Hypothalamus (tissue), 51 donors: ENCODE results near the gene LRRC8D.

Experiments used
- DNase-seq, 51 donors: peaks; one replicate each; lab custom pipeline; 2025; lab: John Stamatoyannopoulos, UW

LRRC8D gene

DNA sequence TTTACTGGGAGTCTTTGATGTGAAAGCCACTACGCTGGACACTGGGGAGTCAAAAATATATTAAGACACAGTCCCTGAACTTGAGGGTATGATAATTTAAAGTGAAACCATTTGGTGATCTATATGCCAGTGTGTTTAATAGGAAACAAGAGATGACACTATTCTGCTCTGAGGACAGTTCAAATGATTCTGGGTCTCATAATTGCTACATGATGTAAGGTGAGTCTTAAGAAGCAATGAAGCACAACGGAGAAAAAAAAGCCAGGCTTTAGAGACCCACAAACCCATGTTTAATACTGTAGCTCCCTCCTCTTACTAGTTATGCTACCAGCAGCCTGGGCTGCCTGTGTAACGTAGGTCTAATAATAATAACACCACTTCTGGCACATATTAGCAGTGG is 14.2 kb upstream of the LRRC8D start:
- DNase-seq: no peak

DNA sequence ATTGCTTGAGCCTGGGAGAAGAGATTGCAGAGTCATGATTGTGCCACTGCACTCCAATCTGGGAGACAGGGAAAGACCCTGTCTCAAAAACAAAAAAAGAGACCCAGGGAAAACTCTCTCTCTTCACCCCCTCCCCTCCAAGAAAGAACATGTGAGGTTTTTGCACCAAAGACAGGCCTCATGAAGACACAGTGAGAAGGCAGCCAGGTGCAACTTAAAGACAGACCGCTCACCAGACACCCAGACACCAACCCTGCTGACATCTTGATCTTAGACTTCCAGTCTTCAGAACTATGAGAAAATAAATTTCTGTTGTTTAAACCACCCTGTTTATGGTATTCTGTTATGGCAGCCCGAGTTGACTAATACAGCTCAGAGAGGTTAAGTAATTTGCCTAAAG is 13.3 kb upstream of the LRRC8D start:
- no peak for DNase-seq

DNA sequence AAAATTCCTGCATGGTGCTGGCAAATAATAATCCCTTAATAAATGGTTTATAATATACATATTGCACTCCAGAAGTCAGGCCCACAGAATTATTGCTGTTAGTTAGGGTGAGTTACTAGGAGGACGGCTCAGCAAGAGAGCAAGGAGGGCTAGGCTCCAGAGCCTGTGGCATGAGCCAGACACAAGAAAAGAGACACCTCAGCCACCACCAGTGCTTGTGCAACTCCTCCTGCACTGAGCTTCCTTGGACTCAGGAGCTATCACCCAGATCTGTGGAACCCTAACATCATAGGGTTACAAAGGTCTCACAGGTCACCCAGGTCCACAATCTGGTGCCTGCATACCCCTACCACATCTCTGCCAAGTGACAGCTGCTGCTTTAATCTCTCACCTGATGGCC is 12.8 kb upstream of the LRRC8D start:
- no peak for DNase-seq

DNA sequence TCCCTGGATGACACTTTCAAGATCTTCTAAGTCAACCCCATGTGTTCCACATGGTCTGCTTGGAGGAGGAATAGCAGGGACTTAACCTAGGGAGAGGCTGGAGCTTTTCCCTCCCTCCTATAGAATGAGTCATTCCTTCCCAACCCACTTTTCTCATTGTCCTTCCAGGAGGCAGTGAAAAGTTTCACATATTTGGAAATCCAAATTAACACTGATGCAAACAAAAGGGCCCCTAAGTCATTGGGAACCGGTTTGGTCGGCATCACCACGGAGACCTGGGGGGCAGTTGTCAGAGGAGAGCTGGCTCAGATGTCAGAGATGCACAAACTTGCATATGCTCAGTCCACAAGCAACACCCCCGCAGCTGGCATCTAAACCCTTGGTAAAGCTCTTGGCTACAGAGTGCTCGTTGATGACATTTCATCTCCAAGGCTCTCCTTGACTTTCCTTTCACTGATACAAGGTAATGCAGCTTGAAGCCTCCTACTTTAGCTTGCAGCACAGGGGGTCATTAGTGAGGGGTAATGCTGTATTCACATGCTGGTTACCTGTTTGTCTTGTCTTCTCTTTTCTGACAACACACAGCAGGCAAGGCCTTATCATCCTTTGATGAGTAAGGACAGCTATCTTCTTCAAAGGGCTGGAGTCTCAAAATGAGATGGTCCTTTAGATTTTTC is 12.3 kb upstream of the LRRC8D start:
- no peak for DNase-seq

DNA sequence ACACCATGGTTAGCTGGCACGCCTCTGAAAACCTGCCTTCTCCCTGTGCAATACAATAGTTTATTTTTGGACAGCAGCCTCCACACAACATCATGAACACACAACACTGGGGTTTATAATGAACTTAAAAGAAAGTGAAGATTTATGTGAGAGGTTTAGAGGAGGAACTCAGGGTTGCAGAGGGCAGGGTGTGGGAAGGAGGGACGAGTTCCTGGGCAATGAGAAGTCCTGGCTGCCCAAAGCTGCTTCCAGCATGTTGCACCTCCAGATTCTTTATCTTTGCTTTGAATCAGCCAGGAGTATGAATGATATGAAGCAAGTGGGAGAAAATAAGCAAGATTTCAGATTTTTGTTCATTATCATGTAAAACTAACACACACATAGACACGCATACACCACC is 11.3 kb upstream of the LRRC8D start:
- no peak for DNase-seq

DNA sequence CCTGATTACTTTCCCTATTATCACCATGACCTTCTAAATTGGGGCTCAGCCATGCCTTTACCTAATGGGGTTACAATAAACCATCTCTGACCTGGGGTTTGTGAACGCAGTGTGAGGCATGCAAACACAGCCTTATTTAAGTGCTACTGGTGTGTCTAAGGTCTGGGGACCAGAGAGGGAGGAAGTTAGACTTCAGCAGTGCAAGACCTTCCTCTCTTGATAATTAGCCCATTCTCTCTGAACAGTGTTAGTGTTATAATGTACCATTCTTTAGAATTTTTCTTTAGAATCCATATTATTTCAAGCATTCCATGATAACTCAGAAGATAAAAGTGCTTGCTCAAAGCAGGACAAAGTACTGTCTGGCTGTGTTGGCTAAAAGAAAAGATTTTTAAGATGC is 10.5 kb upstream of the LRRC8D start:
- DNase-seq: no peak

DNA sequence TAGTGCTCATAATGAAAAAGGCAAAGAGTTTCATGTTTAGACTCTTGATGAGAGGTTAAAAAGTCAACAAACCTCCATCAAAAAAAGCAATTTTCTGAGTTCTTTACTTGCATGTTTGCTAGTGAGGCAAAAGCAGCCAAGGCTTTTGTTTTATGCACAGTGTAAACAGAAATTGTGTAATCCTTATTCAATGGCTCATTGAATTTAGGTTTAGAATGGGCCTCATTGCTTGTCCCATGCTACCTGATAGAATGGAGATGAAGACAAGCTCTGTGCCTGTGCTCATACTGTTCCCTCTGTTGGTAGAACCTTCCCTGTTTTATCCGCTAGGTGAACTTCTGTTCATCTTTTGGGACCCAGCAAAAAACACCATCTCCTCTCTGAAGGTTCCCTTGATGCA is 10.0 kb upstream of the LRRC8D start:
- DNase-seq: no peak

DNA sequence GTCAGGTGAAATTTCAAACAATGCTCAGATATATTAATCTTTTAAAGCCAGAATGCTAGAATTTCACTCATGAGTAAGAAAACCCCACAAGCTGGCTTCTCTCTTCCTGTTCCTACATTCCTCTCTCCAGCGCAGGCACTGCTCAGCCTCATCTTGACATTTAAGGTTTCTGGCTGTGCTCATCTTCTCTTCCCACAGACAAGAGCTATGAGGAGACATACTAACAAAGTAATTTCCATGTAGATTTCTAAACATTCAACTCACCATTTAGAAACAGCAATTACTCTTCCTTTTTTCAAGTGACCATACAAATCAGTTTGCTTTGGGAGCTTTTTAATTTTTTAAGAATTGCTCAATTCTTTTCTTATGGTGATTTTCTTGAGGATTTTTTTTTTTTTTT is 7.8 kb upstream of the LRRC8D start:
- no peak for DNase-seq

DNA sequence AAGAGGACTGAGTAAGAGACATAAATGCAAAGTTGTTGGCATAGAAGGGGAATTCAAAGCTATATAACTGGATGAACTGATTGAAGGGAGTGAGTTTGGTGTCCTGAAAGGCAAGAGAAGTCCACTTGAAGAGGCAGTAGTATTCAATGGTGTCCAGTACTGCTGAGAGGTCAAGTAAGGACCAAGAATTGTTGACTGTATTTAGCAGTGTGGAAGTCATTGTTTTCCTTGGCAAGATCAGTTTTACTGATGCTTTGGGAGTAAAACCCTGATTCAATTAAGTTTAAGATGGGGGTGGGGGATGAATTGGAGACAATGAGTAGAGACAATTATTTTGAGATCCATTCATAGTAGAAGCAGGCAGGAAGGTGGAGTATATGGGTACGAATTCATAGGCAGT is 5.8 kb upstream of the LRRC8D start:
- no peak for DNase-seq

DNA sequence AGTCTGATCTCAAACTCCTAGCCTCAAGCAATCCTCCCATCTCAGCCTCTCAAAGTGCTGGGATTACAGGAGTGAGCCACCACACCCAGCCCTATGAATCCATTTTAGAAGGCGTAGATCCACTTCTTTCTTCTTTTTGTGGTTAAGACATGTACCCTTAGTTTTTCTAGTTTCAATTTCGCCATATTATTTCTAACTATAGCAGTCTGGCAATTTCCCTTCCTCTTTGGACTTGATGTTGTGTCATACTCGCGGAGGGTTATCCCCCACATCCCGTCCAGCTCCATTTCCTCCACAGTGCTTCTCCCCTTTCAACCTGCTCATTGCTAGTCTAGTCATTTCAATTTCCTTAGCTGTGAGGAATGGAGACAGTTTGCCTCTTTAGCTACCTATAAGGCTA is 5.2 kb upstream of the LRRC8D start:
- DNase-seq: peak in 1 of 51 donors; percentile 11

DNA sequence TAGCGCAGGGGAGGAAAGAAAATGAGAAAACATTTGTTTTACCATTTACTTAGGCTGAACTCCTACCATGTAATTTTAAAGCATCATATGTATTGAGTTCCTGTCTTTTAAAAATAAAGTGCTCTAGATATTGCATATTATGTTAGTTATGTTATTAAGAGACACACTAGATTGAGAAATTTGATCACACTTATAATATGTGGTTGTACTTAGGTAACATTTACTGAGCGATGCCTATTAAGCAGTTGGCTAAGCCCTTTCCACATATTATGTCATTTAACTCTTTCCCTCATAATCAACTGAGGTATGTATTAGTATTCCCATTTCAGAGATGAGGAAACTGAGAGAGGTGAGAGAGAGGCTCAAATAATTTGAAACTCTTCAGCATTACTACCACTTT is 4.5 kb upstream of the LRRC8D start:
- DNase-seq: no peak

DNA sequence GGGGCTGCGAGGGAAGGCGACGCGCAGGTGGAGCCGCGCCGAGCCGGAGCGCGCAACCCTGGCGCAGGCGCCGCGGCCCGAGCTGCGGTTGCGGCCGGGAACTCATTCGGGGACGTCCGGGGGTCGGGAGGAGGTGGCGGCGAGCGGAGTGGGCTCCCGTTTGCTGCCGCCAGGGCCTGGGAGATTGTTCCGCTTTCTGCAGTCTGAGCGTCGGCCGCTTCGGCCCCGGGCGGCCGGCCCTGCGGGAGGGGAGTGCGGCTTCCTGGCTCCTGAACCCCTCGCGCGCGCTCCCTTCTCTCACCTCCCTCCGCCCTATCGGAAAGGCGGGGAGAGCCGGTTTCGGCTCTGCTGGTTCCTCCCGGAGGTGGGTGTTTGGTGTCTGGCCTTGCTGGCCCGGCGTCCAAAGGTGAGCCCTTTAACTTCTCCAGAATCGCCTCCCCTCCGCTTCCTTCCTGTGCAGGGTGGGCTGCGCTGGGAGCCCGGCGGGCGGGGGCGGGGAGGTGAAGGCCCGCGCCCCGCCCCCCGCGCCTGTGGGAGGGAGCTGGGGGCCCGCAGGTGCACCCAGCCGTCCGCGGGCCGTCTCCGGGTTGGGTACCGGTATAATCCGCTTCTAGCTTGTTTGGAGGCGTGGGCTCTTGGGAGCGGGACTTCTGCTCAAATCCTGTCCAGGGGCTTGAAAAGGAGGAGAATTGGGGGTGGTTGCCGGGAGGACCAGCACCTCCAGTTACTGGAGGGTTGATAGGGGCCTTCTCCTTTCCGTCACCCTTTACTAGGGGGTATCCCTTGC is 683 bp downstream of the LRRC8D start:
- DNase-seq: peak in 21 of 51 donors; percentile 16 to 73 (median 39)

DNA sequence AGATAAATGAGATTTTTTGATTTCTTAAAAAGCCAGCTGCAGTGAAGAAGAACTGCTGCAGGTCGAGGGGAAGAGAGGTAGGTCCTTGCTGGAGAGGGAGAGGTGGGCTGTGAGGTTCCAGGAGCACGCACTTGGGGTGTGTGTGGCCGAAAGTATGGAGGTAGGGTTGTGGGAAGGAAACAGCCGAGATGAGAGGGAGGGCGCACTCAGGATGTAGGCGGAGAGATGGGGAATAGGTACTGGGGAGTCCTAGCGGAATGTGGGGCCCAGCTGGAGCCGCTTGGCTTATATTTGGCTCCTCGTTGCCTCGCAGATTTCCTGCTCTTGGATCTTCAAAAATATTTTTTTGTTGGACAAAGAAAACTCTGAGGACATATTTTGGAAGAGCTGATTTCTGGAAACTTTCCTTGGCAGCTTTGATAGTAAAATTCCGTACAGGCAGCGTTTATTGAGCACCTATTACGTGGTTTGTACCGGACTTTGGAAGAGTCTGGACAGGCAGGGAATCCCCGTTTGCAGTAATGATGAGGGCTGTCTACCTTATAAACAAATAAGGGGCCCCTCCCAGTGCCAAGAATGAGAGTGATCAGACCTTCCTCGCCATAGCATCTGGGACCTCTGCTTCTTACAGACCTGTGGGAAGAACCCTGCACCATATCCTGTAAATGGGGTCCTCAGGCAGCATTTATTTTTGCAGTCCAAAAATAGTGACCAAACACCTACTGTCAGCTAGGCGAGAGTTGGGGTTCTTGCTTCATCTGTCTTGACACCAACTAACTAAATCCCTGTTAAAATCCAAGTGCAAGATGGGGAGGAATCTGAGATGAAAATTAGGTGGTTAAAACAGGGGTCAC is 1.5 kb downstream of the LRRC8D start:
- no peak for DNase-seq

DNA sequence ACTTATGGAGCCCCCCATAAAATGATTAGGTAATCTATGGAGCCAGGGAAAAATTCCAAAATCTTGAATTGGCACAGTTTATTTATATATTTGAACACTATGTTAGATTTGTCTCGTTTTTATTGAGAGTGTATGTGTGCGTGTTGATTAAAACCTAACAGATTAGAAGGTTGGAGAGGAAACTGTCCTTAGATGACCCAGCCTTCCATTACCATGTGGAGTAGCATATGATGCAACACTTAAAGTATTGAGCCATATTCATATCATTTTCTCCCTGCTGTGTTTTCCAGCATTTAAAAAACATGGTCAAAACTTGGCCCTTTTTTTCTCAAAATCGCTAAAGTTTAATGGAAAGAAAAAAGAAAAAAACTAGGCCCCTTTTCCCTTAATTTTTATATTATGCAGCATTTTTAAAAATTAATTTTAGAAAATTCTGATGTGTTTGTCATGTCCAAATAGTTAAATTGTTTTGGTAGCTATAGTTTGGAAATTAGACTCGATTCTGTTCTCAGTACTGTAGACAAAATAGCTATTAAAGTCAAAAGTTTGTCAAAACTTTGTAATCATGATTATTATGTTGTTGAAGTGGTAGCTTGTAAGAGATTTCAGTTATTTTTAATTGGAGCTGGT is 2.3 kb downstream of the LRRC8D start:
- no peak for DNase-seq

DNA sequence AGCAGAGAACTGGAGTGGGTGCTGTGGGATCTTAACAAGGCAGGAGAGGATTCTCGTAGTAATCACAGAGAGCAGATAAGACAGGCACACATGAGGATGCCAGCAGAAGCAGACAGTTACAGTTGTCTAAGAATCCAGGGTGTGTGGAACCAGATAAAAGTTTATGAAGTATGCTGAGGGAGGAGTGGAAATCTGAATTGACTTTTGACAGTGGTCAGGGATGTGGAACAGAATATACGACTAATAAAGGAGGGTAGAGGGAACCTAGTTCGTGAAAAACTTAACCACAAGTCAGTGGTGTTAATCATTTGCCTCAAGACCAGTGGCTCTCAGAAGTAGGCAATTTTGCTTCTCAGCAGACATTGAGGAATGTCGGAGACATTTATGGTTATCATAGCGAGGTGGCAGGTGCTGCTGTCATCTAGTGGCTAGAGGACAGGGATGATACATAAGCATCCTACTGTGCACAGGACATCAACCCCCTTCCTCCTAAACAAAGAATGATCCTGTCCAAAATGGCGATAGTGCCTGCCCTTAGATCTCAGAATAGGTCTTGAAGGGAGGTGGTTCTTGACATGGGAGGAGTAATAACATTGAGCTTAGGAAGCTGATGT is 3.0 kb downstream of the LRRC8D start:
- no peak for DNase-seq

DNA sequence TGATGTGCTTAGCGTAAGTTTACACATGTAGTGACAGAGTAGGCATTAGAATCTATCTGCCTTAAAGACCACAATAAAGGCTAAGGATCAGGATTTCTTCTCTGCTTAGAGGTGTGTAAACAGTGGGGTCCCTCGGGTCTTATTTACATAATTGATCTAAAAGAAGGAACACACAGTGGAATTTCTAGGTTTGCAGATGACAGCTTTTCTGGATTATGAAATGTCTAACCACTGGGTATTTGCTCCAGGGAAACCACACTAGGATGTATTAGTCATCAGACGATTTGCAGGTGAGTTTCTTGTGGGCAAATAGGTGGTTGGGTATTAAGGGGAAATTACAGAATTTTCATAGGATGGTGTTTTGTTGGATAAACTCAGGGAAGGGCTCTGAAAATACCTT is 5.8 kb downstream of the LRRC8D start:
- no peak for DNase-seq

DNA sequence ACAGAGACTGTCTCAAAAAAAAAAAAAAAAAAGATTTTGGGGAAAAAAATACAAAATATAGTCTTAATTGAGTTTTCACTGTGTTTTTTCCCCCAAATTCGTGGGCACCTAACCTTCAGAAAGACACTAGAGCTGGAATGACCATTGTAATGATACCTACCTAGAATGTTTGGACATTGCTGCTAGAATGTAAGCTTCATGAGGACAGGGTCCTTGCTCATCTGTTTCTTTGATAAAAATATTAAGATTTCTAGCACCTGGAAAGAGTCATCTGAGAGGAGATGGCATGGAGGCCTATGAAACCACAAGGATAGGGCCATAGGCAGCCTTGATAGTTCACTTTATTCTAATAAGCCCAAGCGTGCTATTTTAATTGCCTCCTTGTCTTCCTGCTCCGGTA is 6.5 kb downstream of the LRRC8D start:
- DNase-seq: no peak

DNA sequence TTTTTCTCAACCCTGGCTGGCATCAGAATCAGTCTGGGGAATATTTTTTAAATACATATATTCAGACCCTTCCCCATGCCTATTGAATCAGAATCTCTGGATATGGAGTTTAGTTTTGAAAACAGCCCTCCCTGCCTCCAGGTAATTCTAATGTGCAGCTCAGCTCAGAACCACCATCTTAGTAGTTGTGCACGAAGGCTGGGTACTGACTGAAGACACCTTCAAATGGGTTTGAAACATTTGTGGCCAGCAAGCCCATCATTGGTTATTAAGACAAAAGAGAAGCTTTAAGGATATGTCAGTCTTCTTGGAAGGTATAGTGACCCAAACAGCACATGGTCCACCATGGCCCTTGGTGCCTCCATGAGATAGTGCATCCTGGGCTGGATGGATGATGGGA is 7.1 kb downstream of the LRRC8D start:
- DNase-seq: no peak

DNA sequence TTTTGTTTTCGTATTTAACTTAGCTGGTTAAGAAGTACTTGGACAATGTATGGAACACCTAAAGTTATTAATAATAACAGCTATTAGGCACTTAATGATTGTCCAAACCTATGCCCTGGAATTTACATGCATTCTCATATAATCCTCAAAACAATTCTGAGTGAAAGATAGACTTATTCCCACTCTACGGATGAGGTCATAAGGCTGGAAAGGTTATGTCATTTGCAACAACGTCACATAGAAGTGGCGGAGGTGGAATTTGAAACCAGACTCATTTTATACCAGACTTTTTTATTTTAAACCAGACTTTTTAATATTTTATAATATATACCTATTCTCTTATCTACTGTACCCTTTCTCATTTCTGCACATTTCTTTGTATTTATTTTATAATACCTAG is 8.4 kb downstream of the LRRC8D start:
- DNase-seq: no peak

DNA sequence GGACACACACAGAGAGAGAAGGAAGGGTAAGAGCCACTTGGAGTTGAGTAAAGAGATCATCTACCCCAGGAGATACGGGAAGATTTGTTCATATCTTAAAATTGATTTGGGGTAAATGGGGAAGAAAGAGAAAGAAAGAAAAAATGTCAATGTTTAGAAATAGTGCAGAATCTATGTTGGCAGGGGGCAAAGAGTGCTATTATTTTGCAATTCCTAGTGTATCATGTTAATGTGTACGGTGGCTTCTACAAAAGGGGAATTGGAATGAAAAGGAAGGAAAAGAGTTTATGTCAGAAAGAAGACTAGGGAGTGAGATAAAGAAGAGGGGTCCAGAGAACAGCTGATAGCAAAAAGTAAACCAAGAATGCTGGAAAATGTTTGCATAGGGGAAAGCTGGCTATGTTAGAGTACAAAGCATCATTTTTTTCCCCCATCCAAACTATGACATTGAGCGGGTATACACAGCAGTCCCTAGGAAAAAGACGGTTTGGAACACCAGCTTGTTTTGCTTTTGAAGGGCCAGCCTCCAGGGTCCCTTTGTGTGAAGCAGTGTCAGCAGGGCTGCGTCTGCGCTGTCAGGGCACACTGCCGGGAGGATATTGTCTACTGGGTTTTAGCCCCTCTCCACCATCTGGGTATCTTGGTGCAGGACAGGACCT is 10.8 kb downstream of the LRRC8D start:
- peak in 32 of 51 donors; percentile 7 to 69 (median 28) for DNase-seq
